Renal cortex interstitium (tissue), 11 donors: ENCODE results near the gene RSRC2. TPM values are rescaled to one million over a fixed set of nuclear protein-coding genes. Genes with fewer than 3 reads are reported as not detected.
"Not testable (repeated sequence)": the region's sequence is repeated elsewhere in the genome, so short reads cannot be mapped to it uniquely, and the experiment has no call there.

Experiments used
- DNase-seq, 11 donors: peaks; one replicate each; pipeline ENCODE4 v3.0.0-alpha.2; 2013; ENCODE audit warnings: low read depth in 9 of 11, low spot score in 4 of 11; ENCODE audit errors: extremely low read depth in 1 of 11
- polyA plus RNA-seq, 3 donors: library from polyadenylated mRNA; unstranded; fragments of 120-200 nt; gene quantifications; one replicate each; pipeline ENCODE4 v1.2.1, GENCODE V29; 2013; ENCODE audit not compliant: insufficient read length in 3 of 3

Gene RSRC2
- polyA plus RNA-seq, 3 donors = 193 to 227 (median 211) TPM

DNA sequence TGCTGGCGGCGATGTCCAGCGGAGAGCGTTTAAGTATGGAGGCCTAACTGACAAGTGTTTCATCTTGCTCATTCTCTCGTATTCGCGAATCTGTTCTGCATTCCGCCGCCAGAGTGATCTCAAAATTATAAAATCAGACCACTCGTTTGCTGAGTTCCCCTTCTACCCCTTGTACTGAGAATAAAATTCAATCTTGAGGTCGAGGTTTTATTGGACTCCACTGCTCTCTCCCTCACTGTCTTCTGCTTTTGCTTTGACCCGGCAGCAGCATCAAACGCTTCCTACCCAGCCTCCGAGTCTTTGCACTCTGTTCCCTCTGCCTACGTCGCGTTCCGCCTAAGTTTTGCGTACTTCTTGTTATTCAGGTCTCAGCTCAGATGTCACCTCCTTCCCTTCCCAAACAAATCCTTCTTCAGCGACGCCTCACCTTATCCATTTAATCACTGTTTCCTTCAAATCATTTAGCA, 775 bp upstream of the RSRC2 start:
- DNase-seq = no peak

DNA sequence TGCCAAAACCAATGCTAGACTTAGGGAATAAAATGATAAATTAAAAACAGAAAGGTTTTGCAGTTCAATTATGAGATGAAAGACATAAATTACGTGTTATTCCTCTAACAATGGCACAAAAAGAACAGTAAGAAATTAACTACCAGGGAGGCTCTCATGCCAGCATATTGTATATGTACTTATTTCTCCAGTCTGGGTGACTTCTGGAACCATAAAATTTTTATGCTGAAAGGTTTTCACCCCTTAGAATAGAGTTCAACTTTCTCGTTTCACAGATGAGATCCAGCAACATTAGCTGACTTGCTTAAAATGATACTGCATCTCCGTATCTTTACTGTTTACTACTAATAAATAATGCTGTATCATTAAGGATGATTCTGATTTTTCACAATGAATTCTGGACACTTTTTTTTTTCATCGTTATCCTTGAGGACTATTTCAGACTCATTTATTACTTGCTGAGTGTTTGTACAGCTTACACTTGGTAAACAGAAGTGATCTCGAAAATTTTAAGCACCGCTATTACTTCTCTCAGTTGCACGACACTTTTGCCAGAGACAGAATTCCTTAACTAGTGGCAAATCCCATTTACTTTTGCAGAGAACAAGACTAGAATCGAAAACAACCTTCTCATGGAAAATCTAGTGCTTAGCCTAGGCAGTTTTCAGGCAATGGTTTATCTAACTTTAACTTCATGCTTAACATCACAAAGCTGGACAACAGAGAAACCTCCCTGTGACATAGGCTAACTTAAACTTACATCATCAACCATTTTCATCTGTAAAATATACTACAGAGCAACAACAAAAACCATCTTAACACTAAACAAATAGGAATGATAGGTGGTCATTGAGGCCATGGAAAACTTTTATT, 2.7 kb downstream of the RSRC2 start:
- DNase-seq = no peak

DNA sequence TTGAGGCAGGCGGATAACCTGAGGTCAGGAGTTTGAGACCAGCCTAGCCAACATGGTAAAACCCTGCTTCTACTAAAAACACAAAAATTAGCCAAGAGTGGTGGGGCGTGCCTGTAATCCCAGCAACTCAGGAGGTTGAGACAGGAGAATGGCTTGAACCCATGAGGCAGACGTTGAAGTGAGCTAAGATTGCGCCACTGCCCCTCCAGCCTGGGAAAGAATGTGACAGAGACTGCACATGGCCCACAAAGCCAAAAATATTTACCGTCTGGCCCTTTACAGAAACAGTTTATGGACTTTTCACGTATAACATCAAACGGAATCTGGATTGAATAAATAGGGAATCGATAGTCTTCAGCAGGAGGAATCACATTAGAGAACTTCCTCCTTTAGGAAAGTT, 3.5 kb downstream of the RSRC2 start:
- DNase-seq = no peak

DNA sequence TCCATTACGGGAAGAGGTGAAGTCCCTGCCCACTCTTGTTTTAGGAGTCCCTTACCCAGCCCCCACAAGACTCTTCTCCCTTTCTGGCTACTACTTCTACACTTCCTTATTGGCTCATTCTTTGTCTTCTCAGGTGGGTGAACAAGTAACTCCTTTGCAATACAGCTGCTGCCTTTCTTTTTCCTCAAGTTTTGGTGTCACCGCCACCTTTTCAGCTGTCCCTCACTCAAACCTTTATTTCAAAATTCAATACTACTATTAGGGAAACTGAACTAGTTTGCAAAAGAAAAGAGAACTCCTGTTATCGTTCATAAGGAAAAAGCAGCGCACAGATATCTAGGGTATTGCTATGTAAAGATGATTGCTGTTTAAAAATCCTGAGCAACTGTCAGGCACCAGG, 6.1 kb downstream of the RSRC2 start:
- no peak for DNase-seq

DNA sequence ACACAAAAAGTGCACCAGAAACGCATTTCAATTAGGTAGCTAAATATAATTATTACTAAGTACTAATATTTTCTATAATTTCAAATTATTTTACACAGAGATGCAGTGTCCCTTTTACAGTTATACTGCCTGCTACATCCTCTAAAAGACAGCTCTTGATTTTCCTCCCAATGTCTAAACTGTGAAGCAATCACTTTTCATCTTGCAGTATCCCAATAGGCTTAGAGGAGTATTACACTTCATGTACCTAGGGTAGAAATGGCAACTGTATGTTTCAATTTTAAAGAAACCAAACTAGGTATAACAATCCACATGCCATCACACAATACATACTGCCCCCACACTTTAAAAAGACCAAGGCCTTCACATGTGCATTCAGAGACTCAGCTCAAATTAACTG, 7.3 kb downstream of the RSRC2 start:
- no peak for DNase-seq

DNA sequence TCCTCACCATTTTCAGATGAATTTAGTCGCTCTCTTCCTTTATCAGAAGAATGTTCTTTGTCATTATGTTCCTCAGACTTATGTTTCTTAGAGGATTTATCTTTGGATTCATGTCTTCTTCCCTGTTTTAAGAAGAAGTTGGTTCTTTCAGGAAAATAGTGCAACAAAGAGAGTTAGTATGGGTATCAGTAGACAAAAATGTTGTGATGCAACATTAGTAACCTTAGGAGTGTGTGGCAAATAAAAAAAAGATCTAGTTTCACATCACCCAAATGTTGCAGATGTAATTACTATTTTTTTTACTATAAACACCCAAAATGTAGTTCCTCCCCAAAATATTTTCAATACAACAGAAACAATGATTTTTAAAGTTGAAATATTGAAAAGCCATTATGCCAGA, 7.8 kb downstream of the RSRC2 start:
- no peak for DNase-seq

DNA sequence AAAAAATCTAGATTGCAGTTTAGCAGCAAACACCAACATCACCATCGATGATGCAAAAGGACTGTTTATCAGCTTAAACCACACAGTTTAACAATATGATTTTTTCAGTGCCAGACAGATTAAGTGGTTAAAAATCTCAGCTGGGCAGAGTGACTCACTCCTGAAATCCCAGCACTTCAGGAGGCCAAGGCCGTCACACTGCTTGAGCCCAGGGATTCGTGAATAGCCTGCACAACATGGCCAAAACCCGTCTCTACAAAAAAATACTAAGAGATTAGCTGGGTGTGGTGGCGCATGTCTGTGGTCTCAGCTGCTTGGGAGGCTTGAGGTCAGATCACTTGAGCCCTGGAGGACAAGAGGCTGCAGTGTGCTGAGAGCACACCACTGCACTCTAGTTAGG, 8.9 kb downstream of the RSRC2 start:
- no peak for DNase-seq

DNA sequence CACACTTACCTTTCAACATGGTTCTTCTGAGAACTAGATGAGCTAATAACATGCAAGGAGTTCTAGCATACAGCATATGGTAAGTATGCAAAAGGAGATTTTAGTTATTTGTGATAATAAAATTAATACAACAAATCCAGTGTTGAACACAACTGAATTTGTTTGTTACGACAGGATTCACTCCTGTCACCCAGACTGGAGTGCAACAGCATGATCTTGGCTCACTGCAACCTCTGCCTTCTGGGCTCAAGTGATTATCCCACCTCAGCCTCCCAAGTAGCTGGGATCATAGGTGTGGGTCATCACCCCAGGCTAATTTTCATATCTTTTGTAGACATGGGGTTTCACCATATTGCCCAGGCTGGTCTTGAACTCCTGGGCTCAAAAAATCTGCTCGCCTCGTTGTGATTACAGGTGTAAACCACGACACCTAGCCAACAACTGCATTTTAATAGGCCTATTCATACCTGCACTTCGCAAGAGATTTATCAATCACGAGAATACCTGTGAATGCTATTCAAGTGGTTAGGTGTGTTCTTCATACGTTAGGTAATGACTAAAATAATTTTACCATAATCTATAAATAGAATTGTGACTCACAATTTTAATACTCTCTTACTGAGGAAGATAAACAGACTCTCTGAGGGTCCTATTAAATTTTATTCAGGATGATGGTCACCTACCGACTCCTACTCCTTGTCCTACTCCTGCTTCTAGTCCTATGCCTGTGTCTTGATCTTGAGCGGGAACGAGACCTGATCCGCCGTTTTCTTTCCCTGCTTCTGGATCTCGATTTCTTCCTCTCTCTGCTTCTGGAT, 10.0 kb downstream of the RSRC2 start:
- DNase-seq = no peak

DNA sequence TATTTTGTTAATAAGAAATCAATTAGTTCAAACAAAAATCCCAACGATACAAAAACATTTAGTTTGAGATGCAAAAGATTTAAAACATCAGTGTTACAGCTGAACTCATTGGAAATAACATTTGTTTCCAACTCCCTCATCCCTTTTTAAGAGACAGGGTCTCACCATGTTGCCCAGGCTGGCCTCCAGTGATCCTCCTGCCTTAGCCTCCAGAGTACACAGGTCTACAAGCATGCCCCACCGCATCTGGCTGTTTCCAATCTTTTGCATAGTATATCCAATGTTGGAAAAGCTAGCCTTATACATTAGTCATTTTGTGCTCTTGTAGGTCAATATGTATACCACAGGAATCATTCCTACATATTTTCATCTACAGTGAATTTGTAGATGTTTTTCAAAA, 11.5 kb downstream of the RSRC2 start:
- DNase-seq = no peak

DNA sequence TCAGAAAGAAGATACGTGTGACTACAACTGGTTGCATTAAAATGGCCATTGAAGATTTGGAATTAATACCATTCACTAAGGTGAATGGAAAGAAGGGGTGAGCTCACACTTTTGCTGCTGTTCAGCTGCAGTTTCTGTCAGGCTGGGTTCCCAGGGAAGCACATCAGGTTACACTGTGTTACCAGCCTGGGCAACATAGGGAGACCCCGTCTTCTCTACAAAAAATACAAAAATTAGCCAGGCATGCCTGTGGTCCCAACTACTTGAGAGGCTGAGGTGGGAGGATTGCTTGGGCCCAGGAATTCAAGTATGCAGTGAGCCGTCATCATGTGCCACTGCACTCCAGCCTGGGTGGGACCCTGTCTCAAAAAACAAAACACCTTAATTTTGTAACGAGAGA, 13.1 kb downstream of the RSRC2 start:
- no peak for DNase-seq

DNA sequence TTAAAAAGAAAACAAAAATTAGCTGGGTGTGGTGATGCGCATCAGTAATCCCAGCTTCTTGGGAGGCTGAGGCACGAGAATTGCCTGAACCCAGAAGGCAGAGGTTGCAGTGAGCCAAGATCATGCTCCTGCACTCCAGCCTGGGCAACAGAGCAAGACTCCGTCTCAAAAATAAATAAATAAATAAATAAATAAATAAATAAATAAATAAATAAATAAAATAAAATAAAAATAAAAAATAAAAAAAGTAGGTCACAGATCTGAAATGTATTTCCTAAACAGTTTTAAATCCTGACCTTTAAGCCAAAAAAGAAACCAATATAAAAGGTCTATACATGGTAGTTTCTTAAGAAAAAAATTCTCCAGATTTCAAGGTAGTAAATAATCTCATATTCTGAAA, 13.7 kb downstream of the RSRC2 start:
- not testable (repeated sequence) for DNase-seq

DNA sequence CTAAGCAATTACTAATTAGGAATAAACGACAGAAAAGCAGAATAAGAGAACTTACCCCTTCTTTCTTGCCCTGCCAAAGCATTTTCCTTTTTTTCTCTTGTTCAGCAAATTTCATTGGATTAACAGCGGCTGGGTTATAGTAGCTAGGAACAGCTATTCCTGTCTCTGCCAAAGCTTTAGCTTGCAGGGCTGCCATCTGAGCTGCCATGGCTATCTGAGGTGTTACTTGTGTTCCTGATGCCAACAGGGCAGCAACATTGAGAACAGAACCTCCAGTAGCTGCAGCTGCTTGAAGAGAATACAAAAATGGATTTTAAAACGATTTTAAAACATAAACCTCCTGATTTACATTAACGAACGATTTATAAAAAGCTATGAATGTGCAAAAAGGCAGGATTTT, 18.6 kb downstream of the RSRC2 start:
- no peak for DNase-seq

DNA sequence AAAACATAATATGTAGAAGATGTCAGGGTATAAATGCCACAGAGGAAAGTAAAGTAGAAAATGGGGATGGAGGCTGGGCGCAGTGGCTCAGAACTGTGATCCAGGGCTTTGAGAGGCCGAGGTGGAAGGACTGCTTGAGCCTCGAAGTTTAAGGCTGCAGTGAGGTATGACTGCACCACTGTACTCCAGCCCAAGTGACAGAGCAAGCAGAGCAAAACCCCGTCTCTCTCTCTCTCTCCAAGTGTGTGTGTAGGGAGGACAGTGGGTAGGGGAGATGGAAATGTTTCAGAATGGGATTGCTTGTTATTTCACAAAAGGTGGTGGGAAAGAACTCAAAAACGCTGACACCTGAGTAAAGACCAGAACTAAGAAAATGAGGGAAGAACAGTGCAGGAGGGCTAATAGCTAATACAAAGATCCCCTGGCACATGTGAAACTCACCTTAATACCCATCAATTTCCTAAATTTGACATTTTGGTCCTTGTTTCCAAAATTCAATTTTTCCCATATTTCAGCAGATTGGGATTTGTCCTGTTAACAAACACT, 20.3 kb downstream of the RSRC2 start:
- DNase-seq = no peak

DNA sequence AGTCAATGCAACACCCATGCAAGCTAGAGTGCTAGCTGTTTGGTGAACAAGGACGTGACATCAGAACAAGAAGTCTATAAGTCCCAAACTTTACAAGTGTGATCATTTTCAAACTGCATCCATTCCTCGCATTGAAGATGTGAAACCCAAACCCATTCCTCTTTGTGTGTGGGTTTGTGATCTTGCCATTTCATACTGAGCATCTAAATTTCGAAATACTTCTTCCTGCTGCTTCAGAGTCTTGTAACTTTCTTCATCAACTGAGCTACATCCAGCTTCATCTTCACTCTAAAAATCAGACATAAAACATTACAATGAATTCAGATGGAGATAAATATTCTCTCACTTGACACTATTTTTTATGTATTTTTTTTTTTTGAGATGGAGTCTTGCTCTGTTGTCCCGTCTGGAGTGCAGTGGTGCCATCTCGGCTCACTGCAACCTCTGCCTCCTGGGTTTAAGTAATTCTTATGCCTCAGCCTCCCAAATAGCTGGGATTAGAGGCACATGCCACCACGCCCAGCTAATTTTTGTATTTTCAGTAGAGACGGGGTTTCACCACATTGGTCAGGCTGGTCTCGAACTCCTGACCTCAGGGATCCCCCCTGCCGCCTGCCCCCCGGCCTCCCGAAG, 21.2 kb downstream of the RSRC2 start:
- no peak for DNase-seq

DNA sequence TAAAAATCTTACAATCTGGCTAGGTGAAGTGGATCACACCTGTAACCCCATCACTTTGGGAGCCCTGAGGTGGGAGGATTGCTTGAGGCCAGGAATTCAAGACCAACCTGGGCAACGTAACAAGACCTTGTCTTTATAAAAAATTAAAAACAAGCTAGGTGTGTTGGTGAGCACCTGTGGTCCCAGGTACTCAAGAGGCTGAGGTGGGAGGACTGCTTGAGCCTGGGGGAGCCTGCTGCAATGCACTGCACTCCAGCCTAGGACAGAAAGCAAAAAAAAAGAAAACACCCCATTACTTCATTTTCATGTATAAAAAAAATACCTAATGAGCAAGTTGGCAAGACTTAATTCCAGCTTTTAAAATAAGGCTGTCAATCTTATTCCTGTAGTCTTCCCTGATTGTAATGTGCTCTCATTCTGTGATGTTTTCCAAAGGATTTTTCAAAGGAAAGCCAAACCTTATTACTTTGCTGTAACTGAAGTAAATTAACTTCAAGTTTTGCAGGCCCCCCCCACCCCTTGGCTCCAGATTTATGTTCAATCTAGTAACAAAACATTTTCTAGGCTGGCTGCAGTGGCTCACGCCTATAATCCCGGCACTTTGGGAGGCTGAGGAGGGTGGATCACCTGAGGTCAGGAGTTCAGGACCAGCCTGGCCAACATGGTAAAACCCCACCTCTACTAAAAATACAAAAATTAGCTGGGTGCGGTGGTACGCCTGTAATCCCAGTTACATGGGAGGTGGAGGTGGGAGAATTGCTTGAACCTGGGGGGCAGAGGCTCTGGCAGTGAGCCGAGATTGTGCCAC, 22.7 kb downstream of the RSRC2 start:
- no peak for DNase-seq

DNA sequence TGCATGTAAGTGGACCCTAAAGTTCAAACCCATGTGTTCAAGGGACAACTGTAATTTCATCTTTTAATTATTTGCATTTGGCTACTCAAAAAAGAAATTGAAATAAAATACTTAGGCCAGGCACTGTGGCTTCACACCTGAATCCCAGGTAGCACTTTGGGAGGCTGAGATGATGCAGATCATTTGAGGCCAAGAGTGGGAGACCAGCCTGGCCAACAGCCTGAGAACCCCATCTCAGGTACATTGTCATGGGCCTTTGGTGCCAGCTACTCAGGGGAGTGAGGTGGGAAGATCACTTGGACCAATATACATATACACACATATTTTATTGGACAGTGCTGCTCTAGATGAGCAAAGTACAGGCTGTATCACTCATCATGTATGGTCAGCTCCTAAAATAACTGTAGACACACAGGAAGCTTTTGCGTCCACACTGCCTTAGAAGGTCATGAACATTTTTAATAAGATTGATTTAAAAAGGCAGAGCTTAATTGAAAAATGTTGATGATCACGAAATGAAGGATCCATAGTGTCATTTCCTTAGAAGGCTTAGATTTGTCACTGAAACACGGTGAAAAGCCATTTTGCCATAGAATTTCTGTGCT, 23.5 kb downstream of the RSRC2 start:
- DNase-seq = no peak

DNA sequence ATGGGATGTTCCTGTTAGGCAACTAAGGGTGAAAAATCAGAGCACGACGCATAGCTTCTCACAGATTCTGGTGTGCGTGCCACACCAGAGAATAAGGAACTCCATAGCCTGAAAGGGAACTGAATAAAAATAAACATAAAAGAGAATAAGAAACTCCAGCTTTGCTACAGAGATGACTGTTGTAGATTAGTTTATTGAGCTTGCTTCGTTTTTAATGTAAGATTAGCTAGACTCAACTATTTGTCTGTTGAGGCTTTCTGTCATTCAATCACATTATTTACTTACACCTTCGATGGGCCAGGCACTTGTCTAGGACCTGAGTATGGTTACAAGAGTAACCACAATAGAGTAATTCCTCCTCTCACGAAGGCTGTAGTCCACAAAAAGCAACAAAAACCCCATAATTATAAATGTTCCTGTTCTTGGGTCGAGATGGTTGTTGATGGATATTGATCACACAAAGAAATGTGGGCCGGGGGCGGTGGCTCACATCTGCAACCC, 25.2 kb downstream of the RSRC2 start:
- no peak for DNase-seq
